IPS-20b (cell line): ENCODE results near the gene CLDN5.

ENCODE experiments used
- H3K27ac ChIP-seq: one replicate; pipeline ENCODE4 v1.5.1; 2013; ENCODE audit warnings: low read length
- H3K27me3 ChIP-seq: 2 replicates; pipeline ENCODE4 v1.6.1; 2013; ENCODE audit warnings: mild to moderate bottlenecking, low read length, inconsistent platforms; ENCODE audit not compliant: insufficient read depth
- H3K36me3 ChIP-seq: 2 replicates; pipeline ENCODE4 v1.6.1; 2013; ENCODE audit warnings: low read depth, mild to moderate bottlenecking, inconsistent platforms, low read length, moderate library complexity; ENCODE audit not compliant: insufficient read depth
- H3K4me1 ChIP-seq: 2 replicates; pipeline ENCODE4 v1.6.1; 2013; ENCODE audit warnings: mild to moderate bottlenecking, control low read depth, inconsistent platforms, low read length, moderate library complexity; ENCODE audit not compliant: insufficient read depth
- H3K4me3 ChIP-seq: 2 replicates; pipeline ENCODE4 v1.5.1; 2013; ENCODE audit warnings: mild to moderate bottlenecking, low read length, inconsistent platforms
- H3K9ac ChIP-seq: 2 replicates; pipeline ENCODE4 v1.6.1; 2013; ENCODE audit warnings: low read depth, mild to moderate bottlenecking, inconsistent platforms, low read length, moderate library complexity
- H3K9me3 ChIP-seq: 2 replicates; pipeline ENCODE4 v1.6.1; 2013; ENCODE audit warnings: mild to moderate bottlenecking, low read depth, low read length, inconsistent platforms; ENCODE audit not compliant: insufficient read depth

Gene CLDN5

GRCh38 chr22:19508024-19508776 is 16.0 kb downstream of the CLDN5 start:
- Histone ChIP-seq H3K9ac (no peak overlapping the region), H3K27ac (no peak overlapping the region), H3K36me3 (peaks cover 61% of the 10 kb centered on the region), H3K4me1 (0 out of 2 replicates have a peak, but pooled peaks cover 3% of the 10 kb centered on the region), H3K4me3 (no peak overlapping the region), H3K9me3 (no peaks in the 10 kb centered on the region), H3K27me3 (no peaks in the 10 kb centered on the region)

GRCh38 chr22:19507534-19507861 is 16.7 kb downstream of the CLDN5 start:
- no peak overlapping the region for H3K27ac ChIP-seq
- peaks cover 57% of the 10 kb centered on the region for H3K36me3 ChIP-seq
- no peak overlapping the region for H3K9ac ChIP-seq
- H3K9me3 ChIP-seq = no peaks in the 10 kb centered on the region
- no peak overlapping the region for H3K4me3 ChIP-seq
- H3K4me1 ChIP-seq = 0 out of 2 replicates have a peak, but pooled peaks cover 3% of the 10 kb centered on the region
- H3K27me3 ChIP-seq = no peaks in the 10 kb centered on the region

GRCh38 chr22:19506212-19506611 is 18.0 kb downstream of the CLDN5 start:
- Histone ChIP-seq H3K9me3 (no peaks in the 10 kb centered on the region), H3K36me3 (peaks cover 53% of the 10 kb centered on the region), H3K4me3 (no peak overlapping the region), H3K27me3 (no peaks in the 10 kb centered on the region), H3K4me1 (0 out of 2 replicates have a peak, but pooled peaks cover 3% of the 10 kb centered on the region), H3K27ac (no peak overlapping the region), H3K9ac (no peak overlapping the region)

GRCh38 chr22:19505735-19506126 is 18.5 kb downstream of the CLDN5 start:
- Histone ChIP-seq H3K27ac (no peak overlapping the region), H3K27me3 (no peaks in the 10 kb centered on the region), H3K4me3 (no peak overlapping the region), H3K36me3 (peaks cover 49% of the 10 kb centered on the region), H3K9me3 (no peaks in the 10 kb centered on the region), H3K9ac (no peak overlapping the region), H3K4me1 (0 out of 2 replicates have a peak, but pooled peaks cover 3% of the 10 kb centered on the region)

- Histone ChIP-seq H3K4me3 (no peak overlapping the region), H3K27ac (no peak overlapping the region), H3K36me3 (peaks cover 46% of the 10 kb centered on the region), H3K9ac (no peak overlapping the region), H3K4me1 (0 out of 2 replicates have a peak, but pooled peaks cover 3% of the 10 kb centered on the region), H3K27me3 (no peaks in the 10 kb centered on the region), H3K9me3 (no peaks in the 10 kb centered on the region)
These were observed 19.1 kb downstream of the CLDN5 start for GRCh38 chr22:19504900-19505734.

- Histone ChIP-seq H3K4me1 (0 out of 2 replicates have a peak, but pooled peaks cover 3% of the 10 kb centered on the region), H3K27me3 (no peaks in the 10 kb centered on the region), H3K36me3 (peaks cover 43% of the 10 kb centered on the region), H3K9me3 (no peaks in the 10 kb centered on the region), H3K27ac (no peak overlapping the region), H3K9ac (no peak overlapping the region), H3K4me3 (no peak overlapping the region)
These were observed 20.3 kb downstream of the CLDN5 start for GRCh38 chr22:19503869-19504268.

- no peaks in the 10 kb centered on the region for H3K9me3 ChIP-seq
- H3K27me3 ChIP-seq = no peaks in the 10 kb centered on the region
- H3K36me3 ChIP-seq = peaks cover 43% of the 10 kb centered on the region
- H3K27ac ChIP-seq = no peak overlapping the region
- no peak overlapping the region for H3K4me3 ChIP-seq
- H3K4me1 ChIP-seq = 0 out of 2 replicates have a peak, but pooled peaks cover 3% of the 10 kb centered on the region
- H3K9ac ChIP-seq = no peak overlapping the region
These were observed 20.8 kb downstream of the CLDN5 start for GRCh38 chr22:19503367-19503766.

- 0 out of 2 replicates have a peak, but pooled peaks cover 3% of the 10 kb centered on the region for H3K4me1 ChIP-seq
- no peak overlapping the region for H3K9ac ChIP-seq
- peaks cover 43% of the 10 kb centered on the region for H3K36me3 ChIP-seq
- no peak overlapping the region for H3K27ac ChIP-seq
- no peaks in the 10 kb centered on the region for H3K27me3 ChIP-seq
- H3K9me3 ChIP-seq = no peaks in the 10 kb centered on the region
- no peak overlapping the region for H3K4me3 ChIP-seq
These were observed 22.2 kb downstream of the CLDN5 start for GRCh38 chr22:19501897-19502447.

GRCh38 chr22:19499880-19500242 is 24.3 kb downstream of the CLDN5 start:
- H3K27ac ChIP-seq = no peak overlapping the region
- H3K36me3 ChIP-seq = peaks cover 47% of the 10 kb centered on the region
- H3K9ac ChIP-seq = no peak overlapping the region

GRCh38 chr22:19499236-19499879 is 24.9 kb downstream of the CLDN5 start:
- peaks cover 52% of the 10 kb centered on the region for H3K36me3 ChIP-seq

More at GRCh38 chr22:19499880-19500242, 24.3 kb downstream of the CLDN5 start:
- Histone ChIP-seq H3K9me3 (no peaks in the 10 kb centered on the region), H3K4me1 (0 out of 2 replicates have a peak, but pooled peaks cover 3% of the 10 kb centered on the region), H3K4me3 (no peak overlapping the region), H3K27me3 (no peaks in the 10 kb centered on the region)

GRCh38 chr22:19498866-19499190 is 25.4 kb downstream of the CLDN5 start:
- Histone ChIP-seq H3K4me3 (no peak overlapping the region), H3K9me3 (no peaks in the 10 kb centered on the region), H3K9ac (no peak overlapping the region), H3K27ac (no peak overlapping the region), H3K36me3 (peaks cover 57% of the 10 kb centered on the region), H3K27me3 (no peaks in the 10 kb centered on the region), H3K4me1 (0 out of 2 replicates have a peak, but pooled peaks cover 3% of the 10 kb centered on the region)

More at GRCh38 chr22:19499236-19499879, 24.9 kb downstream of the CLDN5 start:
- no peak overlapping the region for H3K4me3 ChIP-seq
- no peaks in the 10 kb centered on the region for H3K9me3 ChIP-seq
- no peak overlapping the region for H3K27ac ChIP-seq
- no peaks in the 10 kb centered on the region for H3K27me3 ChIP-seq
- no peak overlapping the region for H3K9ac ChIP-seq
- H3K4me1 ChIP-seq = 0 out of 2 replicates have a peak, but pooled peaks cover 3% of the 10 kb centered on the region
